Brain (organoid and tissue), 1 donor: ENCODE results near the gene RHOXF1. TPM values are rescaled to one million over a fixed set of nuclear protein-coding genes. Genes with fewer than 3 reads are reported as not detected.

Source experiments
- polyA plus RNA-seq: library from polyadenylated mRNA; stranded (reverse); fragments of 350-450 nt; fragmentation: Illumina TruSeq; extraction: RNeasy Lipid Tissue Mini Kit (QIAGEN cat#74804); gene quantifications from one replicate; pipeline ENCODE4 v1.2.3, GENCODE V29; 2015; ENCODE audit warnings: low read depth, low replicate concordance; ENCODE audit not compliant: insufficient read depth

Gene RHOXF1
- polyA plus RNA-seq, 1 donor from 2014 or later = not detected

Other genes starting within 250 kb of the RHOXF1 start
- gene RNF113A, start 244.2 kb downstream of the RHOXF1 start, polyA plus RNA-seq = 19.2 TPM
- 157 TPM for gene NDUFA1, start 244.1 kb downstream of the RHOXF1 start, polyA plus RNA-seq
- not detected for gene AKAP14, start 220.0 kb downstream of the RHOXF1 start, polyA plus RNA-seq
- 6.8 TPM for gene NKAP, start 172.2 kb downstream of the RHOXF1 start, polyA plus RNA-seq
- gene RHOXF2B, start 38.2 kb downstream of the RHOXF1 start, polyA plus RNA-seq = not detected
- gene RHOXF2, start 42.7 kb upstream of the RHOXF1 start, polyA plus RNA-seq = not detected
- gene ZBTB33, start 134.9 kb upstream of the RHOXF1 start, polyA plus RNA-seq = 8.5 TPM
- gene TMEM255A, start 195.5 kb upstream of the RHOXF1 start, polyA plus RNA-seq = 1.4 TPM
- gene ATP1B4, start 246.2 kb upstream of the RHOXF1 start, polyA plus RNA-seq = not detected